ENCODE measurements around the gene FUZ. TPM values are rescaled to one million over a fixed set of nuclear protein-coding genes. Genes with fewer than 3 reads are reported as not detected.

FUZ gene
- polyA plus RNA-seq, 1 of the 3 experiments (the other 2 are of a cell fraction): 29.9 TPM

- H3K27me3 ChIP-seq (ENCODE audit: insufficient read depth): no peaks in the 10 kb centered on the region
- H3K79me2 ChIP-seq (ENCODE audit: insufficient read depth): peaks cover 38% of the 10 kb centered on the region
- no peak overlapping the region; a peak in 1 of 4 replicates for H3K27ac ChIP-seq (ENCODE audit: low read depth in 2 of 2, low read length in 1 of 2)
- peaks cover 13 to 23% of the 10 kb centered on the region in 2 experiments; a peak in 3 of 4 replicates for H3K4me1 ChIP-seq (ENCODE audit: control insufficient read depth in 1 of 2, insufficient read depth in 2 of 2, low read depth in 1 of 2, low read length in 1 of 2)
- no peak overlapping the region for H3K4me2 ChIP-seq
- WGBS (ENCODE audit: low lambda C conversion rate): 88% methylated on average over 12 of the region's 21 CpGs
- no peak overlapping the region for H2AFZ ChIP-seq (ENCODE audit: low read depth)
- no peak overlapping the region for H3K9ac ChIP-seq
- CTCF ChIA-PET: interaction anchor here (4.2 kb wide), 1 partner anchor 8 kb away, joined by 20 read pairs; no protein-coding TSS in a partner anchor
- peaks cover 71% of the 10 kb centered on the region for H4K20me1 ChIP-seq (ENCODE audit: insufficient read depth)
- POLR2A ChIA-PET: no interaction called here
- H3K9me3 ChIP-seq: no peaks in the 10 kb centered on the region
- no peaks in the 10 kb centered on the region for H3K9me2 ChIP-seq
- DNase-seq: peak; percentile 39
- no peak overlapping the region for H3K4me3 ChIP-seq (ENCODE audit: low read depth in 2 of 2, low read length in 1 of 2)
- peaks cover 14 to 42% of the 10 kb centered on the region in 2 experiments for H3K36me3 ChIP-seq (replicated peaks in 1 of 2; ENCODE audit: control insufficient read depth in 1 of 2, insufficient read depth in 2 of 2, low read length in 1 of 2)
- peaks cover 62% of the 10 kb centered on the region for H3F3A ChIP-seq (replicated peaks; ENCODE audit: insufficient read depth)
- TF ChIP-seq CTCF (IDR thresholded peaks at IDR 0.05) (no peak), ELF1 (IDR thresholded peaks at IDR 0.05) (peak; percentile 30; the same call in 1 of the 2 replicates), GATA2 (CRISPR knock-in tag; IDR thresholded peaks at IDR 0.05) (no peak), FOXJ3 (CRISPR knock-in tag; IDR thresholded peaks at IDR 0.05) (no peak), FOXM1 (IDR thresholded peaks at IDR 0.05; ENCODE audit: low read depth) (no peak), USF2 (IDR thresholded peaks at IDR 0.05; ENCODE audit: borderline replicate concordance, low read depth, low read length) (no peak), SIN3A (IDR thresholded peaks at IDR 0.05; ENCODE audit: borderline replicate concordance, low read depth, low read length) (peak; percentile 80; the same call in 1 of the 2 replicates), EZH2phosphoT487 (IDR thresholded peaks at IDR 0.05; ENCODE audit: borderline replicate concordance, low read depth) (no peak), YY1 (IDR thresholded peaks at IDR 0.05; ENCODE audit: low read depth) (no peak), MAX (IDR thresholded peaks at IDR 0.05; ENCODE audit: low read depth) (no peak), REST (IDR thresholded peaks at IDR 0.05; ENCODE audit: low read depth, low read length) (no peak), POLR2AphosphoS5 (IDR thresholded peaks at IDR 0.05; ENCODE audit: low read depth, low read length) (peak; percentile 34; the same call in 1 of the 2 replicates), RCOR1 (IDR thresholded peaks at IDR 0.05; ENCODE audit: low read length) (no peak), MEF2A (IDR thresholded peaks at IDR 0.05; ENCODE audit: borderline replicate concordance, low read depth) (no peak), RFX5 (IDR thresholded peaks at IDR 0.05; ENCODE audit: low read length) (no peak), CHD2 (IDR thresholded peaks at IDR 0.05; ENCODE audit: low read length, partially characterized antibody) (no peak), GABPA (IDR thresholded peaks at IDR 0.05; ENCODE audit: low read depth) (no peak), IRF3 (IDR thresholded peaks at IDR 0.05; ENCODE audit: low read depth, low read length) (no peak), RAD21 (IDR thresholded peaks at IDR 0.05; ENCODE audit: low read length) (no peak), MXI1 (IDR thresholded peaks at IDR 0.05; ENCODE audit: low read depth, low read length) (no peak), TEAD4 (IDR thresholded peaks at IDR 0.05; ENCODE audit: borderline replicate concordance, insufficient read depth) (no peak), PBX3 (IDR thresholded peaks at IDR 0.05) (peak; percentile 41; the same call in 1 of the 2 replicates), NFIC (IDR thresholded peaks at IDR 0.05; ENCODE audit: borderline replicate concordance) (no peak), TAF1 (IDR thresholded peaks at IDR 0.05; ENCODE audit: borderline replicate concordance, low read depth, low read length) (no peak)
Measured at GRCh38 chr19:49855676-49856573, 42.8 kb upstream of the FUZ start.

All from SK-N-SH (cell line).